Measurements from ENCODE around the gene EFHC1. TPM values are rescaled to one million over a fixed set of nuclear protein-coding genes. Genes with fewer than 3 reads are reported as not detected.
A peak's percentile ranks its signal among the peaks of the same experiment; 100 is the strongest.

EFHC1 gene
- total RNA-seq, 1 donor from 2014 or later: 54.9 TPM

DNA sequence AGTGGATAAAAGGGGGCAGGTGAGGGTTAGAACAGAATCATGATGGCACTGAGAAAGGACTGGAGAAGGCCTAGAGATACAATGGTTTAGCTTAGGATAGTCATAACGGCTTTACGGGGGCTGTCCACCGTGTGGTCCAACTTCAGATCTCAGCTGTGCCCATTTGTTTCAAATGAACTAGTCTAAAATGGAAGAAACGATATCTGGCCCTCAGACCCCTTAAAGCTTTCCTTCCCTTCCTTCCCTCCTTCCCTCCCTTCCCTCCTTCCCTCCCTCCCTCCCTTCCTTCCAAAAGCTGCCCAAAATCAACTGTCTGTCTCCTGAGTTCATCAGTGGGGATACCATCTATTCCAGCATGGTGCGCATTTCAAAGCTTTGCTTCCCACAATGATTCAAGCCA is 128.9 kb downstream of the EFHC1 start:
- TF ChIP-seq, protein P1, sequence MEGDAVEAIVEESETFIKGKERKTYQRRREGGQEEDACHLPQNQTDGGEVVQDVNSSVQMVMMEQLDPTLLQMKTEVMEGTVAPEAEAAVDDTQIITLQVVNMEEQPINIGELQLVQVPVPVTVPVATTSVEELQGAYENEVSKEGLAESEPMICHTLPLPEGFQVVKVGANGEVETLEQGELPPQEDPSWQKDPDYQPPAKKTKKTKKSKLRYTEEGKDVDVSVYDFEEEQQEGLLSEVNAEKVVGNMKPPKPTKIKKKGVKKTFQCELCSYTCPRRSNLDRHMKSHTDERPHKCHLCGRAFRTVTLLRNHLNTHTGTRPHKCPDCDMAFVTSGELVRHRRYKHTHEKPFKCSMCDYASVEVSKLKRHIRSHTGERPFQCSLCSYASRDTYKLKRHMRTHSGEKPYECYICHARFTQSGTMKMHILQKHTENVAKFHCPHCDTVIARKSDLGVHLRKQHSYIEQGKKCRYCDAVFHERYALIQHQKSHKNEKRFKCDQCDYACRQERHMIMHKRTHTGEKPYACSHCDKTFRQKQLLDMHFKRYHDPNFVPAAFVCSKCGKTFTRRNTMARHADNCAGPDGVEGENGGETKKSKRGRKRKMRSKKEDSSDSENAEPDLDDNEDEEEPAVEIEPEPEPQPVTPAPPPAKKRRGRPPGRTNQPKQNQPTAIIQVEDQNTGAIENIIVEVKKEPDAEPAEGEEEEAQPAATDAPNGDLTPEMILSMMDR (conservative IDR thresholded peaks at IDR 0.05): no peak
- Mint-ChIP-seq H3K4me1 (ENCODE audit: unreplicated experiment) (peaks cover 73% of the 10 kb centered on the region), H3K27me3 (no peaks in the 10 kb centered on the region), H3K36me3 (peaks cover 14% of the 10 kb centered on the region), H3K4me3 (no peak overlapping the region), H3K9me3 (no peaks in the 10 kb centered on the region), H3K27ac (no peak overlapping the region)
- DNase-seq (ENCODE audit: extremely low spot score, unreplicated experiment): no peak

DNA sequence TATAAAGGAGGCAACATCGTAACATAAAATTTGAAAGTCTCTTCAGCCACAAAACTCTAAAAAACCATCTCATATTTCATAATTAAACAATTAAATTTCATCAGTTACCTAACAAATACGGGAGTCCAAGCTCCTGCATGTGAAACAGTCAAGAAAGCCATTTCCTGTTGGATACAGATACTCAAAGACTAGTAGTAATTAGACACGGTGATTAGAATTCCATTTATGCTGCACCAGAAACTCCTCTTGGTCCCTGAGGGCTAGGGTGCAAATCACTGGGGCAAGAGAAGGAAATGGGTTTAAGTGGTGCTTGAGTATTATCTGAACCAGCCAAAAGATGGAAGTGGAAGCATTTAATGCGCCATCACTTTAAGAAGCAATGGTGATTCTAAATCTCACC is 129.3 kb downstream of the EFHC1 start:
- Mint-ChIP-seq H3K4me1 (ENCODE audit: unreplicated experiment) (peaks cover 69% of the 10 kb centered on the region), H3K27me3 (no peaks in the 10 kb centered on the region)
- TF ChIP-seq, protein P1 (conservative IDR thresholded peaks at IDR 0.05): no peak

DNA sequence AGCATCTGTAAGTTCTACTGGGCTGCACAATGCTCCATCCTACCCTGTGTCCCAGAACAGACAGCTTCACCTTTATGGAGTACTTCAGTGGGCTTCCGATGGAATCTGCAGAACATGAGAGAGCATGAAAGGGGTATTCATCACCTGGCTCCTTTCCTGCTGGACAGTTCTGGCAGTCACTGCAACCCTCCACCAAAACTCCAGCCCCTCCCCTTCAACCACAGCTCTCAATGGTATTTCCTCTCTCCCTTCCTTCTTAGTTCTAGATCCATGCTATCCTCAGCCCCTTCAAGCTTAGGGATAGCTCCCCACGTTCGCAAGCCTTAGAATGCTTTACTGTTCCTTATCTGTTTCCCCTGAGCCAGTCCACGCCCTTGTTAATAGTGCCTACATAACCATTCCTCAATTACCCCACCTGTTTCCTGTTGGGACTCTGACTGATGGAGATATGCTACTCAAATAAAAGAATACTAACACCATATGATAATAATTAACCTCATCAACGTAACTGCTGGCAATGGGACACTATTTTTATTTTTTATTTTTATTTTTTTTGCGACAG is 130.0 kb downstream of the EFHC1 start:
- Mint-ChIP-seq H3K36me3 (peaks cover 14% of the 10 kb centered on the region), H3K4me1 (ENCODE audit: unreplicated experiment) (peaks cover 62% of the 10 kb centered on the region), H3K4me3 (no peak overlapping the region), H3K9me3 (no peaks in the 10 kb centered on the region), H3K27me3 (no peaks in the 10 kb centered on the region), H3K27ac (no peak overlapping the region)
- TF ChIP-seq, protein P1 (conservative IDR thresholded peaks at IDR 0.05): no peak
- no peak for DNase-seq (ENCODE audit: extremely low spot score, unreplicated experiment)

More for the DNA sequence above, 129.3 kb downstream of the EFHC1 start:
- DNase-seq (ENCODE audit: extremely low spot score, unreplicated experiment): no peak
- H3K27ac Mint-ChIP-seq: no peak overlapping the region
- H3K9me3 Mint-ChIP-seq: no peaks in the 10 kb centered on the region
- no peak overlapping the region for H3K4me3 Mint-ChIP-seq
- peaks cover 14% of the 10 kb centered on the region for H3K36me3 Mint-ChIP-seq

DNA sequence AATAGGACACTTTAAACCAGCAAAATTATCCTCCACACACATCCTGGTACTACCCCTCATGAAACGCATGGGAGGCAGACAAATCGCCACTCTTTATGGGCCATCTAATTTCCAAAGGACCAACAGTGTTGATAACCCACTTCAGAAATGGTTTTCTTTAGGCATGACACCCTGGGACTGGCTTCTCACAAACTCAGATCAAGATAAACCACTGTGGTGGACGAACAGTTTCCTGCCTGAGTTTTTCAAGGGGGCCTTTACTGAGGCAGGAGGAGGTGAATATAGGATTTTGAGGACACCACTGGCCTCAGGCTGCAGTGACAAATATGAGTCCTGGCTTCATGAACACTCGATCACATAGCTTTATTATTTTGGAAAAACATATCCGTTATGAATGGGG is 130.7 kb downstream of the EFHC1 start:
- Mint-ChIP-seq H3K9me3 (no peaks in the 10 kb centered on the region), H3K27ac (no peak overlapping the region), H3K36me3 (peaks cover 14% of the 10 kb centered on the region), H3K27me3 (no peaks in the 10 kb centered on the region), H3K4me1 (ENCODE audit: unreplicated experiment) (peaks cover 61% of the 10 kb centered on the region), H3K4me3 (peak overlapping the region; percentile 71)
- TF ChIP-seq, protein P1 (conservative IDR thresholded peaks at IDR 0.05): no peak
- no peak for DNase-seq (ENCODE audit: extremely low spot score, unreplicated experiment)

DNA sequence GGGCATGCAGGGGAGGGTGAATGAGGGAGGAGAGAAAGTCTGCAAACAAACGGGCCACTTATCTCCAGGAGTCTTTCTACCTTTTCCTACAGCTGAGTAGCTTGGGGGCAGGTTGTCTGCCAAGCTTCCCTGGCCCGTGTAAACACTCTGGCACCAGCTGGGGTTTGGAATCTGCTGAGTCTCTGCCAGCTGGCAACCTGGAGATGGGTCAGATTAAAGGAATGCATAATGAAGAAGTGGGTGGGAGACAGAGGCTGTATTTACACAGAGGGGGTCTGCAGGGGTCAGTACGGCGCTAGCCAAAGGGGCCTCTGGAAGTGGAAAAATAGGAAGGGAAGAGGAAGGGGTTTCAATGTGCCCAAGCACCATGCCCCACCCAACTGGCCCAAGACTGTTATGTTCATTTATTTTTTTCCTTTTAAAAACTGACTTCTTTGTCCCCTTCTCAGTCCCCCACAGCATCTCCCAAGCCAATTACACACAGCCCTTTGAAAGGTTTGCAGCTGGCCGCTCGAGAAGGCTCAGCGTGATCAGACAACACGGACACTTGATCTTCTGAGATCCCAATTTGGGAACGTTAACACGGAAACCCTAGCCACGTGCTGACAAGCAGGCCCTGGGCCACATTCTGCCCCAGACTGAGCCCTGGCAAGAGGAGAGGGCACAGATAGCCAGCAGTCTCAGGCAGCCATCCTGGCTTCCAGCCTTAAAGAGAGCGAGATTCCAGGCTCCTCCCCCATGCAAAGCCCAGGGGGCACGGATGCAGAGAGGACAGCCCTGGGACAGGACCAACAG is 131.5 kb downstream of the EFHC1 start:
- Mint-ChIP-seq H3K27ac (peak overlapping the region; percentile 78), H3K27me3 (no peaks in the 10 kb centered on the region), H3K36me3 (peaks cover 8% of the 10 kb centered on the region), H3K9me3 (no peaks in the 10 kb centered on the region), H3K4me1 (ENCODE audit: unreplicated experiment) (peaks cover 57% of the 10 kb centered on the region), H3K4me3 (peak overlapping the region; percentile 71)
- DNase-seq (ENCODE audit: extremely low spot score, unreplicated experiment): no peak
- TF ChIP-seq, protein P1 (conservative IDR thresholded peaks at IDR 0.05): peak; percentile 22
